ENCODE measurements around the gene RPS6KC1.

RPS6KC1 gene

DNA sequence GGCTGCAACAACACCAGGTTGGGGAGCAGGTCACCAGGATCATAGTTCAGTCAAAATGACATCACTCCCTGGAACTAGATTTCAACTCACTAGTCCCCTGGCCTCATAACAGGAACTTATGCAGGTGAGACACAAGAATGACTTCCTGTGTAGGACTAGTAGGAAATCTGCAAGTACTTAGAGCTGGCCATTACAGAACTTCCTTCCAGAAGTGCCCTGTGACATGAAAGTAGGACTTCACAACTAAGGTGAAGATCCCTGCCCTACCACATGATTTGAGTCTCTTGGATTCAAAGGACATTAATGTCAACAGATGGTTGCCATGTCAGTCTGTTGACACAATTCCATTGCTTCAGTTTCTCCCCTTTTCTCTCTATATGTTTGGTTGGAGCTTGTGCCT is 223.1 kb downstream of the RPS6KC1 start:
- Histone ChIP-seq H3K27ac (ENCODE audit: low read depth, low read length, poor library complexity, severe bottlenecking) (no peak overlapping the region), H3K9me2 (ENCODE audit: low read depth, low read length) (no peaks in the 10 kb centered on the region), H3K27me3 (ENCODE audit: insufficient read depth, low read length) (no peaks in the 10 kb centered on the region), H3F3A (ENCODE audit: insufficient read depth, low read length) (no peaks in the 10 kb centered on the region), H3K36me3 (ENCODE audit: insufficient read depth, low read length) (no peaks in the 10 kb centered on the region), H3K9me3 (ENCODE audit: low read length) (no peaks in the 10 kb centered on the region), H3K79me2 (ENCODE audit: insufficient read depth, low read length) (no peaks in the 10 kb centered on the region), H2AFZ (ENCODE audit: low read length) (no peak overlapping the region), H4K20me1 (ENCODE audit: insufficient read depth, low read length) (no peaks in the 10 kb centered on the region), H3K4me2 (ENCODE audit: low read length) (no peak overlapping the region), H3K4me1 (ENCODE audit: insufficient read depth, low read length, severe bottlenecking) (no peaks in the 10 kb centered on the region), H3K9ac (ENCODE audit: low read length) (no peak overlapping the region), H3K4me3 (ENCODE audit: low read depth, low read length, poor library complexity, severe bottlenecking) (no peak overlapping the region)
- TF ChIP-seq, protein P1, sequence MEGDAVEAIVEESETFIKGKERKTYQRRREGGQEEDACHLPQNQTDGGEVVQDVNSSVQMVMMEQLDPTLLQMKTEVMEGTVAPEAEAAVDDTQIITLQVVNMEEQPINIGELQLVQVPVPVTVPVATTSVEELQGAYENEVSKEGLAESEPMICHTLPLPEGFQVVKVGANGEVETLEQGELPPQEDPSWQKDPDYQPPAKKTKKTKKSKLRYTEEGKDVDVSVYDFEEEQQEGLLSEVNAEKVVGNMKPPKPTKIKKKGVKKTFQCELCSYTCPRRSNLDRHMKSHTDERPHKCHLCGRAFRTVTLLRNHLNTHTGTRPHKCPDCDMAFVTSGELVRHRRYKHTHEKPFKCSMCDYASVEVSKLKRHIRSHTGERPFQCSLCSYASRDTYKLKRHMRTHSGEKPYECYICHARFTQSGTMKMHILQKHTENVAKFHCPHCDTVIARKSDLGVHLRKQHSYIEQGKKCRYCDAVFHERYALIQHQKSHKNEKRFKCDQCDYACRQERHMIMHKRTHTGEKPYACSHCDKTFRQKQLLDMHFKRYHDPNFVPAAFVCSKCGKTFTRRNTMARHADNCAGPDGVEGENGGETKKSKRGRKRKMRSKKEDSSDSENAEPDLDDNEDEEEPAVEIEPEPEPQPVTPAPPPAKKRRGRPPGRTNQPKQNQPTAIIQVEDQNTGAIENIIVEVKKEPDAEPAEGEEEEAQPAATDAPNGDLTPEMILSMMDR (IDR thresholded peaks at IDR 0.05; ENCODE audit: low read length), result no peak
- TF ChIP-seq EZH2 (IDR thresholded peaks at IDR 0.05; ENCODE audit: borderline replicate concordance, low read length), result no peak

DNA sequence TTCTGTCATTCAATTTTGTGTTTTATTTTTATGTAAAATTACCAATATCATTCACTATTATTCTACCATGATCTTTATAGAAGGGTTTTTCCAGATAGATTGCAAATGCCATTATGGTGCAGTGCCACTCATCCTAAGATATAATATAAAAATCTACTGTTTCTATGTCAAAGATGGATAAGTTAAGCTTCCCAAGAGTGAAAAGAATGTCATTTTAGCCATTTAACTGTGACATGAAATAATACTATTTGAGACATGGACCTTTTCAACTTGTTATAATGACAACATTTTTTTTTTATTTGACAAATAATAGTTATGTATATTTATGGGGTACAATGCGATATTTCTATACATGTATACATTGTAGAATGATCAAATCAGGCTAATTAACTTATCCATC is 224.3 kb downstream of the RPS6KC1 start:
- H3K9me3 ChIP-seq (ENCODE audit: low read length), result no peaks in the 10 kb centered on the region
- H3K4me1 ChIP-seq (ENCODE audit: insufficient read depth, low read length, severe bottlenecking), result no peaks in the 10 kb centered on the region
- no peak overlapping the region for H3K27ac ChIP-seq (ENCODE audit: low read depth, low read length, poor library complexity, severe bottlenecking)

DNA sequence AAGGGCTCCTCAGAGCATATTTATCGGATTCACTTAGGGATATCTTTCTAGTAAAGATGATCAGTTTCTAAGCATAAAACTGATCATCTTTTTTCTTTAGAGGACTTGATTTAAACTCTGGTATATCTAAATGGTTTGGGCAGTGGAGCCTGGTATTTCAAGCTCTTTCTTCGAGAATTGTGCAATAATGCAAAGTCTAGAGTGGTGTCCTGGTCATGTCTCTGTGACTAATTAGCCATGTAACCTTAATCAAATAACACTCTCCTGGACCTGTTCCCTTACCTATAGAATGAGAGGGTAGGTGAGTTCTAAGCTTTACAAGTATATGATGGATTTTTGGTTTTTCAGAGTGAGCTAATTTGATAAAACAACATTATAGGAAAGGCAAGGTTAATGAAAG is 225.2 kb downstream of the RPS6KC1 start:
- Histone ChIP-seq H3K79me2 (ENCODE audit: insufficient read depth, low read length) (no peaks in the 10 kb centered on the region), H4K20me1 (ENCODE audit: insufficient read depth, low read length) (no peaks in the 10 kb centered on the region), H3F3A (ENCODE audit: insufficient read depth, low read length) (no peaks in the 10 kb centered on the region), H3K4me1 (ENCODE audit: insufficient read depth, low read length, severe bottlenecking) (no peaks in the 10 kb centered on the region), H3K4me2 (ENCODE audit: low read length) (no peak overlapping the region), H3K27ac (ENCODE audit: low read depth, low read length, poor library complexity, severe bottlenecking) (no peak overlapping the region), H2AFZ (ENCODE audit: low read length) (no peak overlapping the region), H3K4me3 (ENCODE audit: low read depth, low read length, poor library complexity, severe bottlenecking) (no peak overlapping the region), H3K36me3 (ENCODE audit: insufficient read depth, low read length) (no peaks in the 10 kb centered on the region), H3K27me3 (ENCODE audit: insufficient read depth, low read length) (no peaks in the 10 kb centered on the region), H3K9me3 (ENCODE audit: low read length) (no peaks in the 10 kb centered on the region), H3K9me2 (ENCODE audit: low read depth, low read length) (no peaks in the 10 kb centered on the region), H3K9ac (ENCODE audit: low read length) (no peak overlapping the region)
- TF ChIP-seq, protein P1 (IDR thresholded peaks at IDR 0.05; ENCODE audit: low read length), result no peak
- no peak for TF ChIP-seq EZH2 (IDR thresholded peaks at IDR 0.05; ENCODE audit: borderline replicate concordance, low read length)

More for the DNA sequence above, 224.3 kb downstream of the RPS6KC1 start:
- no peaks in the 10 kb centered on the region for H3K27me3 ChIP-seq (ENCODE audit: insufficient read depth, low read length)
- H3K4me3 ChIP-seq (ENCODE audit: low read depth, low read length, poor library complexity, severe bottlenecking), result no peak overlapping the region
- no peaks in the 10 kb centered on the region for H3K36me3 ChIP-seq (ENCODE audit: insufficient read depth, low read length)
- no peaks in the 10 kb centered on the region for H3K9me2 ChIP-seq (ENCODE audit: low read depth, low read length)
- TF ChIP-seq, protein P1 (IDR thresholded peaks at IDR 0.05; ENCODE audit: low read length), result no peak
- no peak for TF ChIP-seq EZH2 (IDR thresholded peaks at IDR 0.05; ENCODE audit: borderline replicate concordance, low read length)
- no peaks in the 10 kb centered on the region for H4K20me1 ChIP-seq (ENCODE audit: insufficient read depth, low read length)
- H2AFZ ChIP-seq (ENCODE audit: low read length), result no peak overlapping the region
- no peaks in the 10 kb centered on the region for H3K79me2 ChIP-seq (ENCODE audit: insufficient read depth, low read length)
- no peaks in the 10 kb centered on the region for H3F3A ChIP-seq (ENCODE audit: insufficient read depth, low read length)
- no peak overlapping the region for H3K4me2 ChIP-seq (ENCODE audit: low read length)
- no peak overlapping the region for H3K9ac ChIP-seq (ENCODE audit: low read length)

All from OCI-LY1 (cell line).